Measurements from ENCODE around the gene WDR18.

GRCh38 chr19:1020868-1021425, 36.8 kb downstream of the WDR18 start, which contains the start of gene TMEM259:
- TF ChIP-seq CTCF (IDR thresholded peaks at IDR 0.05) (no peak), EP300 (IDR thresholded peaks at IDR 0.05) (peak in 1 of 4 donors; percentile 71), POLR2A (IDR thresholded peaks at IDR 0.05) (no peak)
